Omental fat pad (tissue), 4 donors: ENCODE data around the gene KANSL1L. TPM values are rescaled to one million over a fixed set of nuclear protein-coding genes. Genes with fewer than 3 reads are reported as not detected.

Source experiments
- ATAC-seq: fragments of 150-250 bp; one replicate; pipeline ENCODE4 v1.9.1; 2016; ENCODE audit warnings: mild to moderate bottlenecking, moderate library complexity; ENCODE audit not compliant: low FRiP score
- DNase-seq: peaks from one replicate; pipeline ENCODE4 v3.0.0-alpha.2; 2019; ENCODE audit warnings: low spot score
- CTCF ChIP-seq, 3 donors: fragments of 450-650 bp; IDR thresholded peaks; one replicate each; pipeline ENCODE4 v1.5.1; 2016 to 2017; ENCODE audit warnings: antibody characterized with exemption in 3 of 3, mild to moderate bottlenecking in 3 of 3, moderate library complexity in 2 of 3
- total RNA-seq, 4 donors: library from RNA; depleted of rRNA; stranded (reverse); fragments of >200 nt; gene quantifications; one replicate each; pipeline ENCODE4 v1.1.0, GENCODE V29; 2016

Gene KANSL1L
- total RNA-seq, 4 donors from 2014 or later: 12.5 to 48.5 (median 24.4) TPM

- no peak for DNase-seq
- ATAC-seq: no peak
- TF ChIP-seq CTCF (IDR thresholded peaks at IDR 0.05): no peak
These were observed 2.9 kb upstream of the KANSL1L start for GRCh38 chr2:210174086-210174485.

GRCh38 chr2:210172219-210172575 is 988 bp upstream of the KANSL1L start:
- DNase-seq (no peak), ATAC-seq (no peak)
- no peak for TF ChIP-seq CTCF (IDR thresholded peaks at IDR 0.05)

GRCh38 chr2:210170446-210171303 is 534 bp downstream of the KANSL1L start:
- TF ChIP-seq CTCF (IDR thresholded peaks at IDR 0.05): no peak
- DNase-seq (peak; percentile 92), ATAC-seq (peak; percentile 82)

- ATAC-seq: no peak
- no peak for DNase-seq
- TF ChIP-seq CTCF (IDR thresholded peaks at IDR 0.05): no peak
These were observed 1.1 kb downstream of the KANSL1L start for GRCh38 chr2:210170196-210170445.

GRCh38 chr2:210169516-210170195 is 1.6 kb downstream of the KANSL1L start:
- ATAC-seq (peak; percentile 58), DNase-seq (no peak)
- no peak for TF ChIP-seq CTCF (IDR thresholded peaks at IDR 0.05)

GRCh38 chr2:210167227-210167626 is 4.0 kb downstream of the KANSL1L start:
- DNase-seq (no peak), ATAC-seq (no peak)
- TF ChIP-seq CTCF (IDR thresholded peaks at IDR 0.05): no peak
